Activated CD8-positive, alpha-beta memory T cell treated with anti-CD3 and anti-CD28 coated beads for 24 hours (primary cell): ENCODE results near the gene GSG1L.

Experiments
- DNase-seq: peaks from one replicate; pipeline ENCODE4 v3.0.0-alpha.2; 2020

The GSG1L gene

GRCh38 chr16:27840311-27841060, 223.0 kb downstream of the GSG1L start:
- no peak for DNase-seq

DNA sequence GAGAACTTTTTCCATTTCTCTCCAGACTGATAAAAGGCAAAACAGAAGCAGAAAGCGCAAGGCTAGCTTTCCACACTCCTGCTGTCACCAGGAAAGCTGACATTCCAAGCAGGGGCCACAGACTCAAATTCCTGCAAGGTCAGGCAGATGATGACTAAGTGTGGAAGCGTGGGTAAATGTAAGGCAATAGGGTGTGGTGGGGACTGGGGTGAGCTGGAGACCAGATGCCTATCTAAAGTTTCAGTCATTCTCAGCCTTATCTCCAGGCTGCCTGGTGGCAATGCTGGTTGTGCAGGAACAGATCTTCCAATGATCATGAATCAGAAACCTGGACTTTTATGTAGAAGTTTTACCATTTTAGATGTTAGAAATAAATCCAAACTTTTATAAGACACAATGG, 224.1 kb downstream of the GSG1L start:
- no peak for DNase-seq

DNA sequence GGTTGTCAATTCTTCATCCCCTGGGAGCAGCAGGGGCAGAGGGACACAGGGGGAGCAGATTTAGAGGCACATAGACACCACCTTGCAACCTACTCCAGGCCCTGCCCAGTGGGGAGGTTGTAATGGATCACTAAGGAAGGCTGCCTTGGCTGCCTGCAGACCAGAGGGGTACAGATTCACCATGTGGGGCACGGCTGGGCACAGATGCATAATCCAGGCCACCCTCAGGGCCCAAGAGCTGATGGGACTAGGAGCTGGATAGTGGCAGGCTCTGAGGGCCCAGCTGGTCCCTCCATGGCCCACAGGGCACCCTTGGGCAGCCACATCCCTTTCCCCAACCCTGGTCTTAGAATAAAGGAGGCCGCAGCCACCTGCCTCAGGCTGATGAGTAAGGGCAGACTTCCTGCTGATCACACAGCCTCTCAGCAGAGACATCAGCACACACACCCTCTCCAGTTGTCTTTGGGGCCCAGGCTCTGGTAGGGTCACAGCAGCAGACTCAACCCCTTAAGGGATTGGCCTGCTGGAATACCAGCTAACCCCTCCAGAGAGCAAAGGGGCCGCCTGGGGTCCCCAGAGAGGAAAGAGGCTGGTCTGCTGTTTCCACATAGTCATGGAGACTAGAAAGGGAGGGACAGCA, 224.9 kb downstream of the GSG1L start:
- DNase-seq = no peak

- no peak for DNase-seq
Observed at GRCh38 chr16:27829975-27830374, 233.5 kb downstream of the GSG1L start.

- no peak for DNase-seq
Observed at GRCh38 chr16:27828671-27829070, 234.8 kb downstream of the GSG1L start.

DNA sequence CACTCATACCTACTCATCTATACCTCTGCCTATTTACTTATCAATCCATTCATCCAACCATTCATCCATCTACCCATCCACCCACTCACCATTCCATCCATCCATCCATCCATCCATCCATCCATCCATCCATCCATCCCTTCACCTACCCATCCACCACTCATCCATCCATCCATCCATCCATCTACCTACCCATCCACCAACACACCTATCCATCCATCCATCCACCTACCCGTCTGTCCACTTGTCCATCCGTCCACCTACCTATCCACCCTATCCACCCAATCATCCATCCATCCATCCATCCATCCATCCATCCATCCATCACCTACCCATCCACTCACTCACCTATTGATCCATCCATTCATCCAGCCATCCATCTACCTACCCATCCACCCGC, 235.7 kb downstream of the GSG1L start:
- no peak for DNase-seq

DNA sequence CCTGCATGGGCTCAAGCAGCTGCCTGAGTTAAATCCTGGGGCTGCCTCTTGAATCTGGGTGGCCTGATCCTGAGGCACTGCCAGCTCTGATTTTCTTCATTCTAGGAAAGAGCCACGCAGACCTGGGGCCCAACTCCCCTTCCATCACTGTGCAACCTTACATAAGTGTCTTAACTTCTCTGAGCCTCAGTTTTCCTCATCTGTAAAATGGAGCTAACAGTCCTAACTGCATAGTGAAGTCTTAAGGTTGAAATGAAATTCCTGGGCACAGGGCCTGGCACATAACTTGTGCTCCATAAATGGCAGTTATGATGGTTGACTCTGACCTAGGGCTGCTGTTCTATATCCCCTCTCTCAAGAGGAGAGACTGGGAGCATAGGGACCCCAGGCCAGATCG, 236.6 kb downstream of the GSG1L start:
- DNase-seq = no peak

DNA sequence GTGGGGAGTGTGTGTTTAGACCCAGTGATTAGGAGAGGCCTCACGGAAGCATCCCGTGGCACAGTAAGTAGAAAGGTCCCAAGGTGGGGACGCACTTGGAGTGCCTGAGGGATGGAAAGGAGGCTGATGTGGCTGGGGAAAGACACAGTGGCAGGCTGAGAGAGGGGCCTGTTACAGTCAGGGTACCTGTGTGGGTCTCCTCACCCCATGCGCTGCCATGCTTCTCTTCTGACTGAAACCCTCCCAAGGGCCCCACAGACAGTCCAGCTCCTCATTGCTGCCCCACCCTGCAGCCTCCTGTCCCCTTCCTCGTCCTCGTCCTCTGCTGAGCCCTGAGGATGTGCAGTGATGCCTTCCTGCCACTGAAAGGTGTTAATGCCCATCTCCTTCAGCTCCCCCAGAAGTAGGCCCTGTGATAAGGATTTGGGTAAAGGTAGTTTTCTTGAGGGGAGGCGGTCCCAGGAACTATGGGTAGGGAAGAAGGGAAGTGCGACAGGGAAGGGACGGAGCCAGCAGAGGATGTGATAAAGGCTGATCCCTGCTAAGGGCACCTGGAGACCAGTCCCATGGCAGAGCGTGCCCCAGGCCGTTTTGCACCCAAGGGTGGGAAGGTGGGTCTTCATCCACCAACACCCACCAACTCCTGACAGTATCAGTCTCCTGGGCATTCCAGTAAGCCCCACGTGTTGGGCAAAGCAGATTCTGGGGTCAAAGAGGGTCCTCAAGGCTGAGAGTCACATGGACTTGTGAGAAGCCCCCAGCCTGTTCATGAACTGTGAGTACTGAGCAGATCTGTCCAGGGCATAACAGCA, 237.2 kb downstream of the GSG1L start:
- DNase-seq = no peak

GRCh38 chr16:27824786-27825185, 238.7 kb downstream of the GSG1L start:
- DNase-seq = no peak

DNA sequence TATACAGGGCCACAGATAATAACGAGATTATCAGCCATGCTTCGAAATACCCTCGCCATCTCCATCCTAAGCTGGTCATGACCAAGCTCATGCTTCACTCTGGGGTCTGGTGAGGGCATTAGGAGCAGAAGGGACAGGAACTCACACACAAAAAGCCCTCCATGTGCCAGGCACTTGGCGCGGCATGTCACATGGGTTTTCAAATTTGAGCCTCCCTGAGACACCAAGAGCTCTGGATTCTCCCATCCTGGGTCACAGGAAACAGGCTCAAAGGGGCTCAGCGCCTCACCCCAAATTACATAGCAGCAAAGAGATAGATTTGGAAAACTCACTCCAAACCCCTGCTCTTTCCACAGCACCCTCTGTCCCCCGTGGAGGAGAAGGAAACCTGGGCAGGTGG, 239.5 kb downstream of the GSG1L start:
- DNase-seq = no peak

DNA sequence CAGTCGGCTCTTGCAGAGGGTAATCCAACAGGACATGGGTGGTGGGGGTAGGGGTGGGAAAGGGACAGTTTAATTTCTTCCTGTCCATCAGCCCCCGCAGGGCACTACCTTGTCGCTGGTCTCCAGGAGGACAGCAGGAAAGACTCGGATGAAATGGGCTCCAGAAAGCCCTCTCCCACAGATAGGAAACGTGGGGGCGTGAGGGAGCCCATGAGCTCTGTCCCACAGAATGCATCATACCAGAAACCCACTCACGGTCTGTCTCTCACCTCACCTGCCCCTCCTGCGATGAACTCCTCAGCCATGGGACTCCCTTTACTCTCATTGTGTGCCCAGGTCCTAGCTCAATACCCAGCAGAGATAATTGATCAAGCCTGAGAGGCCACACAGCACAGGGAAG, 240.1 kb downstream of the GSG1L start:
- DNase-seq = no peak

- no peak for DNase-seq
Observed at GRCh38 chr16:27822996-27823395, 240.5 kb downstream of the GSG1L start.

GRCh38 chr16:27822529-27822928, 241.0 kb downstream of the GSG1L start:
- DNase-seq = no peak

GRCh38 chr16:27820646-27821345, 242.7 kb downstream of the GSG1L start:
- no peak for DNase-seq

GRCh38 chr16:27819881-27820610, 243.5 kb downstream of the GSG1L start:
- DNase-seq = no peak

- no peak for DNase-seq
Observed at GRCh38 chr16:27819356-27819755, 244.2 kb downstream of the GSG1L start.

GRCh38 chr16:27818246-27818645, 245.3 kb downstream of the GSG1L start:
- DNase-seq = no peak

DNA sequence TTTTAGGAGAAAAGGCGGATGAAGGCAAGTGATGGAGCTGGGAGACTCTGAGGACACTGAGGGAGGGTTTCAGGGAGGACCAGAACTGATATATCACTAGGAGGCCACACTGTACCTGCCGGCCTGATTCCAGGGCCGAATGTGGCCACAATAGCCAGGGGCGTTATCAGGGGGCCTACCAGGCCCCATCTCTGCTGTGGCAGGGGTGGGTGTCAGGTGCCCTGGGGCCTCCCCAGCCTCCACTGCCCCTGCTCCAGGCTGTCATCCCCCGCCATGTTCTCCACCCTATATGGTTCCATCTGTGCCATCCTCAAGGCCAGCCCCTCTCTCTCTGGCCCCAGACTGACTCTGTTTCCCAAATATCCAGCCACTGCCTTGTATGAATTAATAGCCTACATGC, 246.5 kb downstream of the GSG1L start:
- no peak for DNase-seq

DNA sequence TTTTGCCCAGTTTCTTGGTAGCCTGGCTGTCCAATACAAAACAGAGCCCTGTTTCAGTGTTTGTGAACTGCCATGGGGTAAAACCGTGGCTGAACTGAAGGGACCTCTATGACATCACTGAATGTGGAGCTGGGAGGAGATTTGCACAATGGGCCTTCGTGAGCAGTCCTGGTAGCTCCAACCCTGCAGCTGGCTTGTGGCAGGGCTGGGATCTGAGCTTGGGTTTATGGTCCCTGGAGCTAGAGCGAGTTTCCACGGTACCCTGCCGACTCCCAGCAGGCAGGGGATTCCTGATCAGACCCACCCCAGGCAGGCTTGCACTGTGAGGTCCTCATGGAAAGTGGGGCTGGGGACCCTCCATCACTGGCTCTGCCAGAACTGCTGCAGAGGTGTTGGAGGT, 247.0 kb downstream of the GSG1L start:
- no peak for DNase-seq

GRCh38 chr16:27813591-27813990, 249.9 kb downstream of the GSG1L start:
- DNase-seq = no peak

- no peak for DNase-seq
Observed at GRCh38 chr16:27811881-27812280, 251.6 kb downstream of the GSG1L start.

- no peak for DNase-seq
Observed at GRCh38 chr16:27806986-27807385, 256.5 kb downstream of the GSG1L start.

DNA sequence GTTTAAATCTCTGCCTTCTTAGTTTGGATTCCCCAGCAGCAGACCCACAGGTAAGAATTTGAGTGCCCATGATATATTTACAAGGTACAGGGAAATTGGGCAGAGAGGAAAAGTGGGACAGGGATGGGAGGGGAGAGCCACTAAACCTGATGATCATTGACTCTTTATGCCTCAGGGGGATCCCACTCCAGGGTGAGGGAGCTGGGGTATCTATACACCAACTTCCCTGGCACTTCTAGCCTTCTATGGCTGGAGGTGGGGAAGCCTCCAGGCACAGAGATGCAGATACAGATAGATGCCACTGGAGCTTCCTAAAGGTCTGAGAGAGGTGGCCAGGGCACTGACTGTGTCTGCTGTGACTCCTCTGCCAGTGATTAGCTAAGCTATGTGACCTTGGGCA, 257.1 kb downstream of the GSG1L start:
- DNase-seq = no peak
